C4-2B (cell line): Measurements from ENCODE around the gene PIH1D1.

Experiments used
- CTCF ChIP-seq: fragments of 450-650 bp; conservative IDR thresholded peaks from 2 replicates; pipeline ENCODE4 v1.5.1; 2017; ENCODE audit warnings: mild to moderate bottlenecking
- ZFX ChIP-seq: fragments of 450-650 bp; IDR thresholded peaks from 2 replicates; pipeline ENCODE4 v1.6.1; 2017

- TF ChIP-seq CTCF (no peak), ZFX (no peak)
Measured at GRCh38 chr19:49490287-49491029, 38.8 kb upstream of the PIH1D1 start.
